Nucleus accumbens (tissue), 56 donors: Measurements from ENCODE around the gene PSMG4.
"Not testable (repeated sequence)": the region's sequence is repeated elsewhere in the genome, so short reads cannot be mapped to it uniquely, and the experiment has no call there.

Experiments used
- DNase-seq, 56 donors: peaks; one replicate each; lab custom pipeline; 2025; lab: John Stamatoyannopoulos, UW

The PSMG4 gene

GRCh38 chr6:3229566-3230178 is 29.1 kb upstream of the PSMG4 start:
- DNase-seq = peak in 31 of 56 donors; percentile 21 to 70 (median 40)

- DNase-seq = no peak
Observed at GRCh38 chr6:3230256-3230882, 28.4 kb upstream of the PSMG4 start.

GRCh38 chr6:3230900-3231246 is 27.9 kb upstream of the PSMG4 start:
- peak in 42 of 56 donors; percentile 31 to 87 (median 64) for DNase-seq

- DNase-seq = peak in 54 of 56 donors; percentile 33 to 92 (median 69)
Observed at GRCh38 chr6:3231247-3232016, 27.3 kb upstream of the PSMG4 start.

GRCh38 chr6:3232017-3232945 is 26.5 kb upstream of the PSMG4 start:
- peak in 4 of 56 donors; percentile 51 to 73 (median 62) for DNase-seq

GRCh38 chr6:3233321-3233720 is 25.4 kb upstream of the PSMG4 start:
- DNase-seq = no peak

- DNase-seq = no peak
Observed at GRCh38 chr6:3233904-3234303, 24.8 kb upstream of the PSMG4 start.

- DNase-seq = no peak
Observed at GRCh38 chr6:3235486-3235885, 23.3 kb upstream of the PSMG4 start.

GRCh38 chr6:3236005-3236404 is 22.7 kb upstream of the PSMG4 start:
- no peak for DNase-seq

GRCh38 chr6:3237761-3238662 is 20.7 kb upstream of the PSMG4 start:
- DNase-seq = no peak

GRCh38 chr6:3239110-3239830 is 19.5 kb upstream of the PSMG4 start:
- peak in 6 of 56 donors; percentile 15 to 57 (median 34) for DNase-seq

- no peak for DNase-seq
Observed at GRCh38 chr6:3240595-3240994, 18.2 kb upstream of the PSMG4 start.

GRCh38 chr6:3241745-3242144 is 17.0 kb upstream of the PSMG4 start:
- not testable (repeated sequence) for DNase-seq

GRCh38 chr6:3242768-3243167 is 16.0 kb upstream of the PSMG4 start:
- no peak for DNase-seq

GRCh38 chr6:3244003-3244831 is 14.5 kb upstream of the PSMG4 start:
- DNase-seq = no peak

GRCh38 chr6:3244832-3245161 is 13.9 kb upstream of the PSMG4 start:
- not testable (repeated sequence) for DNase-seq

- no peak for DNase-seq
Observed at GRCh38 chr6:3245216-3245615, 13.5 kb upstream of the PSMG4 start.
